Stimulated activated CD8-positive, alpha-beta memory T cell treated with anti-CD3 and anti-CD28 coated beads, Interleukin-12 subunit alpha, Interleukin-12 subunit beta, amount 100 ng/mL, for 4 hours (primary cell): Measurements from ENCODE around the gene SDCBP2.

Experiments used
- DNase-seq: peaks from one replicate; pipeline ENCODE4 v3.0.0-alpha.2; 2020; ENCODE audit warnings: low read depth

The SDCBP2 gene

GRCh38 chr20:1330075-1330830, 1.3 kb upstream of the SDCBP2 start:
- no peak for DNase-seq

- DNase-seq, result no peak
Observed at GRCh38 chr20:1327827-1328679, 886 bp downstream of the SDCBP2 start.

DNA sequence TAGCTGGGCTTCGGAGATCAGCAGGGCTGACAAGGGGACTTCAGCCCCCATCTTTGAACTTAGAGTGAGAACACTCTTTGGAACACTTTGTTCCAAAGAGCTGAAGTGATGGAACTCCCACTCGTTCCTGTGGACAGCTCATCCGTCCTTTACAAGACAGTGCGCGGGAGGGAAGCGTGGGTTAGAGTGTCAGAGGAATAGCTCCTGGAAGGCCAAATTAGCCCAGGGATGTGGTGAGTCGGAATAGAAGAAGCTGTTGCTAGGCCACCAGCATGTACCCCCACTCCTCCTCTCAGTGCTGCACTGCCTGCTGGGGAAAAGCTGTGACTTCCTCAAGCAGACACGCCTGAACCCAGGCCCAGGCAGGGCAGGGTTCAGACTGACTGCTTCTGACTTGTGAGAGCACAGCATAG, 1.7 kb downstream of the SDCBP2 start:
- DNase-seq, result no peak

DNA sequence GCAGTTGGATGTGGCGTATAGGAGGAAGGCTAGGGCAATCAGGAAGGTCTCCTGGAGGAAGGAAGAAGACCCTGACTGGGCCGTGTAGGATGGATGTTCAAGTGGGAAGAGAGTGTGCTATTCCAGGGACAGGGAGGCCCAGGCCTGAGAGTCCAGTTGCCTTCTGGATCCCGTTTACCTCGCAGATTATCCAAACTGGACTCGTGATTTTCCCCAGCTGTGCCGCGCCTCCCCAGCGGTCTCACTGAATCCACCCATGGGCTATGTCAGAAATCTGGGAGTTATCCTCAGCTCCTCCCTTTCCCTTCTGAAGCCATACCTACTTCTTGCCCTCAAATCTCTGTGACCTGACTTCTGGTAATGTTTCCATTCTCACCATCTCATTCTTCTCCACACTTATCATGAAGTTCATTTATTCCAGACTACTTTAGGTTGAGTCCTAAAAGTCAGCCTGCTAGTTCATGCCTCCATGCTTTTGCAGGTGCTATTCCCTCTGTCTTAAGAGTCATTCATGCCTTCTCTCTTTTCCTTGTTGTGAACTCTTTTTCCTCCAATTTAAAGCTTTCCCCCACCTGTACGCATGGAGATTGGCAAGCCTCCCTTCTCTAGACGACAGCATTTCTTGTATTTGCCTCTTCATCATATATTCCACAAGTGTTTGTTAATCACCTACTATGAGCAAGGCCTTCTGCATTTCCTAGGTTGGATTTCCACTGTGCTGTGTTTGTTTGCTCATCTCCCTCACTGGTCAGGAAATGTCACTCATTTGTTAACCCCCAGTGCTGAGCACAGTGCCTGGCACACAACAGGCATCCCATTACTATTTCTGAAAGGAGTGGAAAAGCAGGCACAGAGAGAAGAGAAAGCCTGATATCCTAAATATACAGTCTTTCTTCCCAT, 2.7 kb downstream of the SDCBP2 start:
- DNase-seq, result no peak

DNA sequence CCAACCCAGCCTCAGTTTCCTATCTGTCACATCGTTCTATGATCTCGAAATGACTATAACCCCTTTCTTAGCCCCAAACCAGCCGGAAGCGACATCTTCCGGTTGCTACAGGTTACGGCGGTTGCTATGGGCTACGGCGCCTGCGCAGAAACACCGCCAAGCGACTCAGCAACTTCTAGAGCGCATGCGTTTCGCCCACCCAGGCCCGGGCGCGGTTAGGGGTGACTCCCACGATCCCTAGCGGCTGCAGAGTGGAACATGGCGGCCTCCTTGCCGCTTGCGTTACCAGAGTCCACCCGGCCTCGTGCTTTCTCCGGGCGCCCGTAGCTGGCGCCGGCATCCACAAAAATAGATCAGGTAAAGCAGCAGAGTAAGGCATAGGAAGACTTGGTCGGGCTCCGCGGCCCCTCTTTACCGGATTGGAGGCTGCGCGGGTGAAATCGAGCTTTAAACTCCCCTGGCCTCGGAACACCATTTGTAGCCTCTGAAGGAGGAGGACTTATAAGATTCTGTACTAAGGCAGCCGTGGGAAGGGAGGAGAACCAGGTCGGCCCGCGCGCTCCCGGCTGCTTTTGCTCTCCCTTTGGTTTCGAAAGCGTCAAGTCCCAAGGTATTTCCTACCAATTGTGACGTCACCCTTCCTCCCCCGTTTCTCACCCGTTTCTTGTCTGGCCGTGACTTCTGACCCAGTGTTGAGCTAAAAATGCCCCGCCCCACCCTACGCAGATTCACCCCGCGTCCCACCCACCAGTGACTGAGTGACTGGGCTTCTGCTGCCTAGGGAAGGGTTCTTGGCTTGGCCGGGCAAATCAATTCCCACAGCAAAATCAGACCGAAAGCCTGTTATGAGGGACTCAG, 3.5 kb downstream of the SDCBP2 start:
- DNase-seq, result peak; percentile 98

GRCh38 chr20:1324598-1325172, 4.3 kb downstream of the SDCBP2 start:
- DNase-seq, result peak; percentile 36

DNA sequence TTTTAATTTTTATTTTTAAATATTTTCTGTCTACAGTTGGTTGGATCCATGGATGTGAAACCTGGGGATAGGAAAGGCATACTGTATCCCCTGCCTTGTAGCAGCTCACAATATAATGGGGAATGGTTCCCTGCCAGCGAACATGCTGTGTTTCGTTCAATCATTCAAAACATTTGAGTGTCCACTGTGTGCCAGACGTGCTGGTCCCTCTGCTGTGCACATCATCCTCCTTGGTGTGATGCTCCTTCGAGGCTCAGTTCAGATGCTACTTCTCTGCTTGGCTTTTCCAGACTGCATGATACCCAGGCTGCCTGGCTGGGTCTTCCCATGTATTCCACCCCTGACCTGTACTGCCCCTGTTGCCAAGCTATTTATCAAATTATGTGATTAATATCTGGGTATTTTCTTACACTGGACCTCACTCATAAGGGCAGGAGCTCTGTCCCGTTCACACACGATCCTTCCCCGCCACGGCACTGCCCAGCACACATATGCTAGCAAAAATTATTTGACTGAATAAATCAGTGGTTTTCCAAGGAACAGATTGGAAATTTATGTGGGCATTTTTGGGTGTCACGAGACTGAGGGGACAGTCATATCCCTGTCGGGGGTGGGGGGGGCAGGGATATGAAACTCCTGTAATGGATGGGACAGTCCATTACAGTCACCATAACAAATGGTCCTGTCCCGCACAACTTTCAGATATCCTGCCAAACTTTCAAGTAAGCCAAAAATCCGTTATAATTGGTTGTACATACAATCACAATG, 4.9 kb downstream of the SDCBP2 start:
- DNase-seq, result no peak

DNA sequence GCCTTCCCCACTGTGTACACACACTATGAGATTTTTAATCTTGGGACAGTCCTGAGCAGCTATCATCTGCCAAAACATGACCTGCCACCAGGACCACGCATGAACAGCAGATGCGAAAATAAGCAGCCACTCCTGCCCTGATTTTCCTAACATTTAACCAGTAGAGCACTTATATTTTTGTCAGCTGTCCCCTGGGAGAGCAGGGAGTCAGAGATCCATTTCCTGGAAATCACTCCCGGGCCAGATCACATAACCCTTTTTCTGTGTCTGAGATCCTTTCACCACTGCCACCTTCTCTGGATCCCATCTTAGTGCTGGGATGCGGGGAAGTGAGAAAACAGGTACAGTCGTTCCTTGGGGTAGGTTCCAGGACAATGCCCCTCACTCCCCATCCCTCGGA, 5.7 kb downstream of the SDCBP2 start:
- no peak for DNase-seq

GRCh38 chr20:1322511-1323245, 6.3 kb downstream of the SDCBP2 start:
- DNase-seq, result no peak

- no peak for DNase-seq
Observed at GRCh38 chr20:1321654-1321939, 7.3 kb downstream of the SDCBP2 start.

GRCh38 chr20:1320902-1321653, 7.9 kb downstream of the SDCBP2 start:
- no peak for DNase-seq

DNA sequence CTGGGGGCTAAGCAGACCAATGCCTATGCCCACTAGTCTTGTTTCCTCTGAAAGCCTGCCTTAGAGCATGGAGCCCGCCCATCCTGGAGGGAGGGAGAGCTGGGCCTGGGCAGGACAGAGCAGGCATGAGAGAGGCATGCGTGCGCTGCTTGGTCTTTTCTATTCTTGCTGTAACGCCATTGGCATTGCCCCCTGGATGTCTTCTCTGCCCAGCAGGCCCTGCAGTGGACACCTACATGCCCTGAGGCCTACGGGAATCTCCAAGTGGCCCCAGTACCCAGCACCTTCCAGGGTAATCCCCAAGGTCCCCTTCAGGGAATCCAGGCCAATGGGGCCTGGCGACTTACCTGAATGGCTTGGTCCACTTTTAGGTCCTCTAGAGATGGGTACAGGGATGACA, 8.9 kb downstream of the SDCBP2 start:
- no peak for DNase-seq

- no peak for DNase-seq
Observed at GRCh38 chr20:1319462-1319861, 9.5 kb downstream of the SDCBP2 start.

DNA sequence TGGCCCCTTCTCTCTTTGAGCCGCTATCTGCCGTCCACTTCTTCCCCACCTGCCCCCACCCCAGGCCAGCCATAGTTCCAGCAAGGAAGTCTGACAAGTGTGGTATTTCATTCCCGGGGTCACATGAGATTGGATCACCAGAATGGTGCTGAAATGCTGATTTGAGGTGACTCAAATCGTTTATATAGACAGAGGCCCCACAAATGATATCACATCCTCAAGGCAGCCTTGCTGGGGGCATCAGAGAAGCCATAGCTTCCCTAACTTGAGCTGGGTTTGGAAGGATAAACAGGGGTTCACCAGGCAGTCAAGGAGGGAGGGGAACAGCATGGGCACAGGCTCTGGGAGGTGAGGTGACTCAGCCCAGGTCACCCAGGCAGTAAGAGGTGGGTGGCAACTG, 9.9 kb downstream of the SDCBP2 start:
- DNase-seq, result no peak

GRCh38 chr20:1317545-1318255, 11.2 kb downstream of the SDCBP2 start:
- no peak for DNase-seq

GRCh38 chr20:1315804-1316203, 13.1 kb downstream of the SDCBP2 start:
- DNase-seq, result no peak

DNA sequence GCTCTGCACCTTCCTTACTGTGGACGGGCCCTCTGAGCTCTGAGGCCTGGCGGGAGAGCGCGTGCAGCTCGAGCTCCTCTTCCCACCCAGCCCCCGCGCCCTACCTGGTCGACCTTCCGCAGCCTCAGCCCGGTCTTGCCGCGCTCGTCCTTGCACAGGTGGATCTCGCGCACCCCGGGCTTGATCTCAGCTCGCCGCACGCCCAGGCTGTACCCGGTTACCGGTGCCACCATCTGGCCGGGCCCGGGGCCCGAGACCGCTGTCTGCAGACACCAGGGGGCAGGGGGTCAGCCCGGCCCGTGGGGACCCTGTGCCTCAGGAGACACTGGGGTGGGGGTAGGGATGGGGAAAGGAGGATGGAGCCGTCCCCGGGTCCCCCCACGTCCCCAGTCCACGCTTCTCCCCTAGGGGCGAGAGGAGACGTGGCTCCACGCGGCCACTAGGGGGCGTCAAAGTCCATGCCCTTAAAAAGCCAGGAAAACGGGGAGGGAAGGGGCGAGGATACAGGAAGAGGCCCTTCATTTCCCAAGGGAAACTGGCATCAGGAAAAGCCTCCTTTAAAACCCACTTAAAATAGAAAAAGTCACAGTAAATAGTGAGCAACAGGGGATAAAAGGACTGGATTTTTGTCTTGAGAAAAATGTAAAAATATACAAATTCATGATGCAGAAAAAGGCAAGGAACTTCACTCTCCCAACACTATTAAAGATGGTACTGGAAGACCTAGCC, 15.5 kb downstream of the SDCBP2 start:
- peak; percentile 31 for DNase-seq

- no peak for DNase-seq
Observed at GRCh38 chr20:1312904-1313235, 16.1 kb downstream of the SDCBP2 start.
